ENCODE measurements around the gene CUL5.

The CUL5 gene

DNA sequence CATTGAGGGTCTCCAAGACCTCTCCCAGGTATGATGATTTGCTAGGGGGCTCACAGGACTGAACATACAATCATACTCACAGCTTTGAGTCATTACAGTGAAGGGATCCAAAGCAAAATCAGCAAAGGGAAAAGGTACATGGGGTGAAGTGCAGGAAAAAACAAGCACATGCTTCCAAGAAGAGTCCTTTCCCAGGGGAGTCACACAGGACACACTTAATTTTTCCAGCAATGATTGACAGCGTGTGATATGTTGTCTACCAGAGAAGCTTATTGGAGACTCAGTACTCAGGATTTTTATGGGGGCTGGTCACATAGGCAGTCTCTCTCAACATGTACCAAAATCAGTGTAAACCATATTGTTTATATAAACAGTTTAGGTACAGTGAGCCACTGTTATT lies 25.3 kb downstream of the CUL5 start:
- Histone ChIP-seq H3K36me3 (ENCODE audit: insufficient read depth, low read length) (peaks cover 55% of the 10 kb centered on the region), H3K4me3 (ENCODE audit: low read depth, low read length, poor library complexity, severe bottlenecking) (no peak overlapping the region), H3K9ac (ENCODE audit: low read length) (no peak overlapping the region), H3K27me3 (ENCODE audit: insufficient read depth, low read length) (no peaks in the 10 kb centered on the region), H3K4me2 (ENCODE audit: low read length) (no peak overlapping the region), H3K27ac (ENCODE audit: low read depth, low read length, poor library complexity, severe bottlenecking) (no peak overlapping the region), H3F3A (ENCODE audit: insufficient read depth, low read length) (no peaks in the 10 kb centered on the region), H3K9me2 (ENCODE audit: low read depth, low read length) (no peaks in the 10 kb centered on the region), H3K9me3 (ENCODE audit: low read length) (no peaks in the 10 kb centered on the region), H4K20me1 (ENCODE audit: insufficient read depth, low read length) (no peaks in the 10 kb centered on the region), H2AFZ (ENCODE audit: low read length) (no peak overlapping the region), H3K79me2 (ENCODE audit: insufficient read depth, low read length) (peaks cover 37% of the 10 kb centered on the region), H3K4me1 (ENCODE audit: insufficient read depth, low read length, severe bottlenecking) (peaks cover 7% of the 10 kb centered on the region)
- no peak for TF ChIP-seq EZH2 (IDR thresholded peaks at IDR 0.05; ENCODE audit: borderline replicate concordance, low read length)
- no peak for TF ChIP-seq CTCF (IDR thresholded peaks at IDR 0.05; ENCODE audit: low read length)

DNA sequence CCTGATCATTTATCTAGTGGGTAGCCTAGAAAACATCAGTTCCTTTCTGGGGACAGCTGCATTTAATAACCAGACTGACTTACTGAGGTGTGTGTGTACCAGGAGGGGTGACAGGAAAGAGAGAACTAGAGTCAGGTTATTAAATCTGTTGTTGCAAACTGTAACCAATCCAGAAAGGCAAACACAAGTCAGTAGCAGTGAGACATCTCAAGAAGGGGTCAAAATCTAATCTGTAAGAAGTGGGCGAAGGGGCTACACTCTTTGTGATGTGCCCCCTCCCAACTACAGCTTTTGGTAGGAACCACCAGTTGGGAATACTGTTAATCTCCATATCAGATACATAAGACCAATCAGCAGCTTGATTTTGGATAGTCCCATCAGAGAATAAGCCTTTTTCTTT lies 26.3 kb downstream of the CUL5 start:
- Histone ChIP-seq H4K20me1 (ENCODE audit: insufficient read depth, low read length) (no peaks in the 10 kb centered on the region), H3K27me3 (ENCODE audit: insufficient read depth, low read length) (no peaks in the 10 kb centered on the region), H3K27ac (ENCODE audit: low read depth, low read length, poor library complexity, severe bottlenecking) (no peak overlapping the region), H3K9me2 (ENCODE audit: low read depth, low read length) (no peaks in the 10 kb centered on the region), H3K36me3 (ENCODE audit: insufficient read depth, low read length) (peaks cover 61% of the 10 kb centered on the region), H3K4me3 (ENCODE audit: low read depth, low read length, poor library complexity, severe bottlenecking) (no peak overlapping the region), H3K4me1 (ENCODE audit: insufficient read depth, low read length, severe bottlenecking) (peaks cover 7% of the 10 kb centered on the region), H3K79me2 (ENCODE audit: insufficient read depth, low read length) (peaks cover 28% of the 10 kb centered on the region), H3K9me3 (ENCODE audit: low read length) (no peaks in the 10 kb centered on the region), H3F3A (ENCODE audit: insufficient read depth, low read length) (no peaks in the 10 kb centered on the region), H2AFZ (ENCODE audit: low read length) (no peak overlapping the region), H3K4me2 (ENCODE audit: low read length) (no peak overlapping the region), H3K9ac (ENCODE audit: low read length) (no peak overlapping the region)
- TF ChIP-seq CTCF (IDR thresholded peaks at IDR 0.05; ENCODE audit: low read length) (no peak), EZH2 (IDR thresholded peaks at IDR 0.05; ENCODE audit: borderline replicate concordance, low read length) (no peak)

GRCh38 chr11:108035690-108036089 lies 27.0 kb downstream of the CUL5 start:
- Histone ChIP-seq H3F3A (ENCODE audit: insufficient read depth, low read length) (no peaks in the 10 kb centered on the region), H2AFZ (ENCODE audit: low read length) (no peak overlapping the region), H3K4me1 (ENCODE audit: insufficient read depth, low read length, severe bottlenecking) (peaks cover 4% of the 10 kb centered on the region), H3K79me2 (ENCODE audit: insufficient read depth, low read length) (peaks cover 21% of the 10 kb centered on the region), H3K9ac (ENCODE audit: low read length) (no peak overlapping the region), H3K4me2 (ENCODE audit: low read length) (no peak overlapping the region), H3K4me3 (ENCODE audit: low read depth, low read length, poor library complexity, severe bottlenecking) (no peak overlapping the region), H3K36me3 (ENCODE audit: insufficient read depth, low read length) (peaks cover 62% of the 10 kb centered on the region), H3K27me3 (ENCODE audit: insufficient read depth, low read length) (no peaks in the 10 kb centered on the region), H3K9me2 (ENCODE audit: low read depth, low read length) (no peaks in the 10 kb centered on the region), H3K27ac (ENCODE audit: low read depth, low read length, poor library complexity, severe bottlenecking) (no peak overlapping the region), H3K9me3 (ENCODE audit: low read length) (no peaks in the 10 kb centered on the region), H4K20me1 (ENCODE audit: insufficient read depth, low read length) (no peaks in the 10 kb centered on the region)
- no peak for TF ChIP-seq CTCF (IDR thresholded peaks at IDR 0.05; ENCODE audit: low read length)
- TF ChIP-seq EZH2 (IDR thresholded peaks at IDR 0.05; ENCODE audit: borderline replicate concordance, low read length), result no peak
